Peyer's patch (tissue), 4 donors: ENCODE measurements around the gene ARMC9.

Source experiments
- CTCF ChIP-seq, 6 experiments: fragments of 450-650 bp in 4 of 6; fragments of 200-600 bp in 2 of 6; sonication (generic) in 1 of 6; IDR thresholded peaks; one replicate each; pipeline ENCODE4 v1.5.1; 2017 to 2019; ENCODE audit warnings: antibody characterized with exemption in 6 of 6, mild to moderate bottlenecking in 3 of 6, moderate library complexity in 1 of 6
- POLR2A ChIP-seq, 2 donors: fragments of 450-650 bp; IDR thresholded peaks; one replicate each; pipeline ENCODE4 v1.5.1; 2017; ENCODE audit warnings: antibody characterized with exemption in 2 of 2, mild to moderate bottlenecking in 2 of 2, moderate library complexity in 2 of 2

GRCh38 chr2:231347638-231348037, 149.2 kb downstream of the ARMC9 start:
- TF ChIP-seq CTCF (IDR thresholded peaks at IDR 0.05): no peak
- no peak for TF ChIP-seq POLR2A (IDR thresholded peaks at IDR 0.05)
